ENCODE data around the gene LRRC32.
"Not testable (repeated sequence)": the region's sequence is repeated elsewhere in the genome, so short reads cannot be mapped to it uniquely, and the experiment has no call there.

Gene LRRC32

DNA sequence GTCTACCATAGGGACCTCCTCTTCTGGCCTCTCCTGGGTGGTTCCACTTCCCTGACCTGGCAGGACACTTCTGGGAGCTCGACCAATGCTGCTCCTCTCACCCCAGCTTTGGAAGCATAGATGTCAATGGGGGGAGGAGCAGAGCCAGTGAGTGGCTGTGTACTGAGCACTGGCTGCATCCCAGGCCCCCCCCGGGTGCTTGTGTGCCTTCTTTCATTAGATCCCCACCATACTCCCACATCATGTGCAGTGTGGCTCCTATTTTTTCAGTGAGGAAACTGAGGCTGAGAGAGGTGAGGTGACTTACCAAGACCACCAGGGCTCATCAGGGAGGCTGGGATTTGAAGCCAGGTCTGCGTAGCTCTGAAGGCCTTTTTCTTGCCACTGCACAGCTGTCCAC, 44.3 kb downstream of the LRRC32 start:
- no peak for DNase-seq

DNA sequence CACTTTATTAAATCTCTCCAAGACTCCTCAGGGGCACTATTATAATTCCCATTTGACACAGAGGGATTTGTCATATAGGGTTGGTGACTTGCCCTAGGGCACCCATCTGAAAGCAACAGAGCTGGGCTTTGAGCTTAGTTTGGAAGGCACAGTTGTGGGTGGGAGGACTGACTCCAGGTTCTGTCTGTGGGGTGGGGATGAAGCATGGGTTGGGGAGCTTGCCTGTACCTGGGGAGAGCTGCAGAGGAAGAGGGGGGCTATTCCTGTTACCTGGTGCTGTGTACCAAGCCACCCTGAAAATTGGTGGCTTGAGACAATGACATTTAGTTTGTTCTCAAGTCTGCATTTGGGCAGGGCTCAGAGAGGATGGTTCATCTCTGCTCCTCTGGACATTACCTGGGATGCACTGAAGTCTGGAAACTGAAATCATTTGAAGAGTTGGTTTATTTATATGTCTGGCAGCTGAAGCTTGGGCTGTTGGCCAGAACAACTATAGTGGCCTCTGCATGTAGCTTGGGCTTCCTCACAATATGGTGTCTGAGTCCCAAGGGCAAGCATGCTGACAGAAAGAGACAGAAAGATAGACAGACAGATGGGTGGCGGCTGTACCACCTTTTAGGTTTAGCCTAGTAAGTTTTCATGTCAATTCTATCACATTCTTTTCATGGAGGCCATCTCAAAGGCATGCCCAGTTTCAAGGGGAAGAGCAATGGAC, 44.9 kb downstream of the LRRC32 start:
- no peak for DNase-seq

DNA sequence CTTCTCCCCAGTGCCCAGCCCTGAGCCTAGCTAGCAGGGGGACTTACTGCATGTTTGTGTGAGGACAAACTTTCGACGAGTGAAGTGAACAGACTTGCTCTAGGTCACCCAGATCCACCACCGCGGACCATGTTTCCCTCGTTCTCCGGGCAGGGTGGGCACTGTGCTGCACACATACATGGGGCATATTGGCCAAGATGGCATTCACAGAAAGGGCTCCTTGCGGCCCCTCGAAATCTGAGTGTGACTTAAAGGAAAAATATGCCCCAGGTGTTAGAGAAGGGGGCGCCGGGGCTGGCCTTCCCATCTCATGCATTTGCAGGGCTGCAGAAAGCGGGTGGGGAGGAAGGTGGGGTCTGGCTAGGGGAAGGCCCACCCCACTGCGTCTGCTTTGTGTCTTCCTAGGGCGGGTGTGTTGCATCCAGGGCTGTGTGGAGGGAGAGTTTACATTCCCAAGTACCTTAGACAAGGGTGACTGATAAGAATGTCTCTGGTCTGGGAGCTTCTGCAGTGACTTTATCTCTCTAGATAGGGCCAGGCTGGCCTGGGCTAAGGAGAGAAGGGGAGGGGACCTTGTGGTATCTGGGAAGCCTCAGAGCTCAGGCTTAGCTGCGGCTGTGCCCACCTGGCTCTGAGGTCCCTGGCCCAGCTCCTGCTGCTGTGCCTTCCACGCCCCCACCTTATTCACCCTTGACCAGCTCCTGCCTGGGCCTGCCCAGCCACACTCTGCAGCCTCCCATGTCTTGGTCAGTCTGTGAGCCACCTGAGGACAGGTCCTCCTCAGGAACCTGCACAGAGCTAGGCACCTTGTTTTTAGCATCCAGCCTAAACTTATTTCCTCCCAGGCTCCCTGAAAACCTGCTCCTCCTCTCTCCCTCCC, 45.8 kb downstream of the LRRC32 start:
- DNase-seq = no peak

DNA sequence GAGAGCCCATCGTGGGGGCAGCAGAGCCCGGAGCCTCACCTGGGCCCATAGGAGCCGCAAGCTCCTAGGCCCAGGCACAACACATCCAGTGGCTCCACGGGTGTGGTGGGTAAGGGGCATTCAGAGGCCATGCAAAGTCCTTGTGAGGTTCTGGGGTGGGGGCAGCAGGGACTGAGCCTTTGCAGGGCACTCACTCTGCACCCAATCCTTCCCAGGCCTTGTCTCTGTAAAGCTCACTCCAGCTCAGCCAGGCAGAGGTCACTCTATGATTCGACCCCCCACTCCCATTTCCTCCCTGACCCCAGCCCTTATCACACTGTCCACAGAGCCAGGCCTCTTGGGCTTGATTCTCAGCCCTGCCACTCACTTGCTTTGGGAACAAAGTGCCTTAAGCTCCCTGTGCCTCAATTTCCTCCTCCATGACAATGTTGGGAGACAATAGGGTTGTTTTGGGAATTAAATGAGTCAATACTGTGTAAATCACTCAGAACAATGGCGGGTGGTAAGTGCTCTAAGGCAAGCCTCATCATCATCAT, 46.6 kb downstream of the LRRC32 start:
- no peak for DNase-seq

DNA sequence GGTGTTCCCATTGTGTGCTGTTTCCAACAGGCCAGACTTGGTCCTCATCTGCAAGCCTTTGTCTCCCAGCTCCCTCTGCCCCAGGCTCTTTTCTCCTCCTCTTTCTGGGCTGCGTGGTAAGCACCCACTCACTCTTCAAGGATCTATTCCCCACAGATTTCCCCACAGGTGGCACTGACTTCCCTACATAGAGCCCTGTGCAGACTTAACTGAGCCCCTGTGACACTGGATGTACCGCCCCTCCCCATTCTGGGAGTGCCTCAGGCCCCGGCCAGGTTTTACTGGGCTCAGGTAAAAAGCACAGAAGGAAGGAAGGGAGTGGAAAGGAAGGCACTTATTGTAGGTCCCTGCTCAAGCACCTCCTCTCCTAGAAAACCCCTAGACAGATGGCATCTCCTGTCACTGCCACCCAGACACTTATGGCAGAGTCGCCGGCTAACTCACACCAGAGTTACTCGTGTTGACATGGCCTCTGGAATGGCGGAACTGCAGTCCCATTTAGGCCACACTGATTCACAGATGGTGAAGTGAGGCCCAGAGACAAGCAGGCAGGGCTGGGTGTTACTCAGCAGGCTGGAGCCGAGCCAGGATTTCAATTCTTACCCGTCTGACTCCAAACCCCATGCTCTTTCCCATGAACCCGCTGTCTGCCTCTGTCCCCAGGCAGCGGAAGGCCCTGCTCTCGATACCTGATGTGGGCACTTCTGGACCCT, 47.2 kb downstream of the LRRC32 start:
- DNase-seq = no peak

DNA sequence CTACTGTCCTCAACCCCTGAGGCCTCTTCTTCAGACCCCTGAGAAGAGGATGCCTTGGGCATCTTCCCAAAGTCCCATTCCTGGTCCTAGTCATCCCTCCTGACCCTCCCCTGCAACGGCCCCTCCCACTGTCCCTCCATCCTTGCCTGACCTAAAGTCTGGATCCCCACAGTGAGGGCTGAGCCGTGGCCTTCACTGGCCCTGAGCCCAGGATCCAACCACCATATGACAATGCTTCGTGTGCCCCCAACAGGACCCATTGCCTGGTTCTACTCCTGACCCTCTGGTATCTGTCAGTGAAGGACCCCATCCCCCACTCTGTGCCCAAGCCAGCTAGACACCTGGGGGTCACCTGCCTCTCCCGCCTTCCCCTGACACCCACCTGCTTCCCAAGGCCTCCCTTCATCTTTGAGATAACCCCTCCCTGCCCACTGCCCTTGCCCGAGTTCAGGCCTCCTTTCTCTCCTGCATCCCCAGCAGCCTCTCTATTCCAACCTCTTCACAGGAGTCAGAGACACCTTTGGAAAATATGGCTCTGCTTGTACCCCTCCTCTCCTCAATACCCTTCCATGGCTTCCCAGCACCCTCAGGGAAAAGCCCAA, 48.0 kb downstream of the LRRC32 start:
- DNase-seq = no peak

DNA sequence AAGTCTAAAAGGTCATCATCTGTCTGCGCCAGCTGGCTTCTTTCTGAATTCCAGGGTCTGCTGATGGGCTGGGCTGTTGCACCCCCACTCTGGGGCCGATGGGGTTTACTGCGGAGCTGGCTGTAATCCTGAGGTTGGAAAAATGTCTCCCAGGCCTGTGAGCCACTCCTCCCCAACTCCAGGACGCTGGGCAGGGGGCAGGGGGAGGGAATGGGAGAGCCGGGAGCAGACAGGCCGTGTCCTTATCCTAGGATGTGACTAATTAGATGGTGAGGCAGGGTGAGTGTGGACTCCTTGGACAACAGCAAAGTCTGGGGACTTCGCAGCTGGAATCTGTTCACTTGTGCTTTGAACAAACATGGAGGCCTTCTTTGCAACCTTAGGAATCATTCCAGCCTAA, 48.7 kb downstream of the LRRC32 start:
- DNase-seq = no peak

DNA sequence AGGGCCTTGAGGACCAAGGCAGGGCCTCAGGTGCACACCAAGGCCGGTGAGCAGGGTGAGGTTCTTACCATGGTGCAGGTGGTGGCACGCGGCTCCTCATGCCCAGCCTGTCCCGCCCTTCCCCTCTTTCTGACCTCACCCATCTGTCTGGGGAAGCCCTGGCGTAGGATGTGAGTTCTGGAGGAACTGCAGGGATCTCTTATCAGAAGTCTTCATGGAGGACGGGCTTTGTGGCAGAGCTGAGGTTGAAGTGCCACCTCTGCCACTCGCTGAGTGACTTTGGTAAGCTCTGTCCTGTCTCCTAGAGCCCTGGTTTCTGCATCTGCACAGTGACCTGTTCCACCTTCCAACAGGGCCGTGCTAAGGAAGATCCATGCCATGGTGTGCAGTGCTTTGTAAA, 49.1 kb downstream of the LRRC32 start:
- DNase-seq = no peak

DNA sequence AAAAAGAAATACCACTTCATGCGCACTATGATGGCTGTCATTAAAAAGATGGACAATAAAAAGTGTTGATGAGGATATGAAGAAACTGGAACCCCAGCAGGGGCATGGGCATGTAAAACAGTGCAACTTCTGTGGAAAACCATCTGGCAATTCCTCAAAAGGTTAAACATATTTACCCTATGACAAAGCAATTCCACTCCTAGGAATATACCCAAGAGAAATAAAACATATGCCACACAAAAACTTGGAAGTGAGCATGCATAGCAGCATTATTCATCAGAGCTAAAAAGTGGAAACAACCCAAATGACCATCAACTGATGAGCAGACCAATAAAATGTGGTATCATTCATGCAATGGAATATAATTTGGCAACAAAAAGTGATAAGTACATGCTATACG, 50.1 kb downstream of the LRRC32 start:
- DNase-seq = no peak

DNA sequence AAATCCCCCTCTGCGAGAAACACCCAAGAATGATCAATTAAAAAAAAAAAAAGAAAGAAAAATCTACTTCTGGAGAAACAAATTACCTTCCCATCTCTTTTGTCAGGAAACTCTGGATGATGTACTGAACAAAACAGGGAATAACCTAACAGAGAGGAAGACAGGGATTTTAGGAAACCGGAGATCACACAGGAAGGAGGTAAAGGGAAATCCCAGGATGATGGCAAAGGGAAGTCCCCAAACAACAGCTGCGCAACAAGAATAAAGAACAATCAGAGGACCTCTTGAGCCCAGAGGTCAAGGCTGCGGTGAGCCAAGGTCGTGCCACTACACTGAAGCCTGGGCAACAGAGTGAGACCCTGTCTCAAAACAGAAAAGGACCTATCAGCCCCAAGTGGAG, 50.7 kb downstream of the LRRC32 start:
- not testable (repeated sequence) for DNase-seq

DNA sequence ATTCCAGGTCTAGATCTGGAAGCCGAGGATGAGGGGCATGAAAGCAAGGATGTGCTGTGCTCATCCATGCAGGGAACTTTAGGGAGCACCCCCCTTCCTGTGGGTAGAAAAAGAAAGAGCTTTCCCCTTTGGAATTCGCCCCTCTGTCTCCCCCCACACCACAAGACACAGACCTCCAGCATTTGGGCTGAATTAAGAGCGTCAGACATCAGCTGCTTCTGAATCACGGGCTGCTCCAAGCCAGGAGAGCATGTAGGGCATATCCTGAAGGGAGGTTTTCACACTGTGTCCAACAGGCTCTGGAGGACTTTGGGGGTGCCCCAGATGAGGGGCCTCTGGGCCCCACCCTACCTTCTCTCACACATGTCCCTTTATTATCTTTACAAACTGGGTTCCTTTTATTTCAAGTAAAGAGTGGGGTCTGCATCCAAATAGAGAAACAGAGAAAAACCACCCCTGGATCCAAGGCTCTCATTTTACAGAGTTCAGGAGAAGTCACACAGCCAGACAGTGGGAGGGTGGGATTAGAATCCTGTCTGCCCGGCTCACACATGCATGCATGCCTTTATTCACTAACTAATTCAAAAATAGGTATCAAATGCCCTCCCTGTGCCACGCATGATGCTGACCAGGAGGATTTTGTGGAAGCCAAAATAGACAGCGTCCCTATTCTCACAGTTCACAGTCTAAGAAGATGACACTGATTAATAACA, 52.8 kb downstream of the LRRC32 start:
- no peak for DNase-seq

DNA sequence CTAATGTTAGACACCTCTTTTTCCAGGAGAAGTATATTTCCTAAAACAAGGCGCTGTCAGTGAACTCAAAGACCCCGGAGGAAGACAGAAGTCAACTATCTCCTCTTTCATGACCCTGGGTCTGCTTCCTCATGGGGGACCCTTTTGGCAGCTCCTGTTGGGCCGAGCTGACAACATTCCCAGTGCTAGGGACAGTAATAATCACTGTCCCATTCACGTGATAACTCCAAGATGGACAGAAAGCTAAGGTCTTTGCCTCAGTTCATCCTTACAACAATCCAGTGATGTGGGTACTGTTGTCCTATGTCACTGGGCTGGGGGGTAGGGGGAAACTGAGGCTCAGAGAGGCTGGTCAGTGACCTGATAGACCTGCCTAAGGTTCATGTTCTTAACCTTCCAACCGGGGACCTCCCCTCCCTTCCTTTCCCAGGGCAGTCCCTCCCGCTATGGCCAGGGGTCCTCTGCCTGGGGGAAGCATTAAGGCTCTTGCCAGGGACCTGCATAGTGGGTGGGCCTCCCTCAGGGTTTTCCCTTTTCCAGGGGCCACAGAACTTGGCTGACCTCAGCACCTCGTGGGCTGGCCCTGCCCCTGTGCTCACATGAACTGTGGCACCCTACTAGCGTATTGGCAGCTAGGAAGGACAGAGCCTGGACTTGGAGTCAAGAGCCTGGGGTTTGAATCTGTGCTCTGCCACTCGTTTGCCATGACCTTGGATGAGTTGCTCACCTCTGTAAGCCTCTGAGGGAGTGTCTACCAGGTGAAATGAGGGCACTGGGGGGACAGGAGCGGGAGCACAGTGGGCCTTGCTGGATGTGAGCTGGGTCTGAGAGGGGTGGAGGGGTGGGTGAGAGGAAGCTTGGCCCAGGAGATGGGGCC, 53.6 kb downstream of the LRRC32 start:
- DNase-seq = no peak

DNA sequence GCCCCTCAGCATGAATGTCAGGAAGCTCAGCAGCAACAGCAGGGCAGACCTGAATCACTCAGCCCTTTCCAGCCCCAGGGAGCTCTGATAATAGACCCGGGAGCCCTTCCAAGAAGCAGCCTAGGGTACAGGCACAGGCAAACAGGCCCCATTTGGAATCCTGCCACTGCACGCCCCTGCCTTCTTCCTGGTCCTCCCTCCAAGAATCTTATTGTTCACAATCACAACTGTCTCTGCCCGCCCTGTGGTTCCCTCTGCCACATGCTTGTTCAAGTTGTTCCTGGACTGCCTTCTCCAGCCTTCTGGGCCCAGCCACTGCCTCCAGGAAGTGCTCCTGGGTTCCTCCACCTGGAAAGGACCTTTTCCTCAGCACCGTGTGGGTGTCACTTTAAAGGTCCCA, 54.6 kb downstream of the LRRC32 start:
- no peak for DNase-seq

DNA sequence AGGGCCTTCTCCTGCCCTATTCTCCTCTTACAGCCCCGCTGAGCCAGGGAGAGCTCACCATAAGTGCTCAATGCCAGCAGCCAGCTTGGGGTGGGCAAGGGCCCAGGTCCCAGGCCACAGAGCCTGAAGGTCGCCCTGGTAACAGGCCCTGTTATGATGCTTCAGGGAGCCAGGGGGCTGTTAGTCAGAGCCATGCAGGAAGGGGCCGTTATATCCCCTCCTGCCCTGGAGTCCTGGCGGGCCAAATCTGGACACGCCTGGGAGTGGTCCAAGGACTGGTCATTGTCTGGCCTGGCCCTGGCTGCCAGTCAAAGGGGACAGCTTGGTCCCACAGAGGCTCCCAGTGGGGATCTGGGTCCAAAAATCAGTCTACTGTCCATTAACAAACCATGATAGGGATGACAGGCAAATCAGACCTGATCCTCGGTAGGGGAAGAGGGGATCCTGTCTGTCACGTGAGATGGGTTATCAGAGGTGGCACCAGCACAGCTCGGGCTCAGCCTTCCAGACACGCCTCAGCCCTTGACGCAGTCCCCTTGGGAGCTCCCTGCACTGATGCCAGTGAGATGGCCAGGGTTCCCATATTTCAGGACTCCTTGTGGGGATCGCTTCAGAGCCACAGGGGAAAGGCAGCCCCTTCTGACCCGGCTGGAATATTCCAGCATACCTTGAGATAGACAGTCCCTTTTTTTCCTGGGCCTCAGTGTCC, 55.9 kb downstream of the LRRC32 start:
- no peak for DNase-seq

DNA sequence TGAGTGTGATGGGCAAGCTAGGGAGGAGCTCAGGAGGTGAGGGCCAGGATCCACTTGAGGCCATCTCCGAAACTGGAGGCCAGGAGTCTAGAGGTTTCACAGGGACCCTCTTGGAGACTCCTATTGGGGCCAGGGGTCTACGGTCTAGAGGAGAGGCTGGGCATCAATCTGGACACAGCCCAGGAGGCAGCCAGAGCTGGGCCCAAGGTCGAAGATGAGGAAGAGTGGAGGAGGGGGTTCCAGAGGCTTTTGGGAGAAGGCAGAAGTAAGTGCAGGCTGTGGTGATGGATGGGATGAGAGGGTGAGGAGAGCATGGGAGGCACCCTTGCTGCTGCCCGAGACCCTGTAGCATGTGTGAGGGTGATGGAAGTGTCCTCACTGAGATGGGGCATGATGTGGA, 56.6 kb downstream of the LRRC32 start:
- DNase-seq = no peak

DNA sequence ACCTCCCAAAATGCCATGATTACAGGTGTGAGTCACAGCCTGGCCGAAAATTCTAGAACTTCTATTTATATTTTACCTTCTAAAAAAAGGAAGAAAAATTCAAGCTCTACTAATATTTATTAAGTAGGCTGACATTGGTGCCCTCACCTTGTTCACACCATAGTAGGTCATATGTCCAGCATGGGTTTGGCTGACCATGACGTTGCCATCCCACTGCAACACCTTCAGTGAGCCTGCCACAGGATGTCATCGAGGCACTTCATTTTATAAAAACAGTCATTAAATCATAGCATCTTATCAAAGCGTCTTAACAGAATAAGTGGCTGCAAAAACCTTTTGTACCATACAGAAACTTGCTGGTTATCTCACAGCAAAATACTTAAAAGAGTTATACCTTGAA, 58.3 kb downstream of the LRRC32 start:
- no peak for DNase-seq

DNA sequence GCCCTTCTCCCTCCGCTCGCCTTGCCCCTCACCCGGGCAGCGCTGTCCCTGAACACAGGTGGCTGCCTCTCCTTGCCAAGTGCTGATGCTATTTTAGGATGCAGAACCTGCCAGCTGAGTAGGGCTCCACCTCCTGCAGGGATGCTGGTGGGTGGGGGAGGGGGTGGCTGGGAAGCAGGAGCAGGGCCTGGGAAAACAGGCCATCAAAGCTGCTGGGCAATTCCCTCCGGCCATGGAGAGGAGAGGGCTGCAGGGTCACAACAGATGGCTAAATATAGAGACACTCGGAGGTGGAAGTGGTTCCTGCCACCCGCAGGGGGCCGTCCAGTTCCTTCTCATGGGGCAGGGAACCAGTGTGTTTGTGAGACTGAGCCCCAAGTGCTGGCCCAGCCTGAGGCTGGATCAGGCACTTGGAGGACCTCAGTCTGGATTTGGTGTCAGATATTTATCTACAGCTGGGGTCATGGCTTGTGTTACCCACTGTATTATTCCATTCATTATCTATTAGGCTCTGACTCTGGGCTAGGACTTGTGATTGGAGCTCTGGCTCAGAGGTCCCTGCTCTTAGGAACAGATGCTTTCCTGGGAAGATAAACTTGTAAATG, 59.6 kb downstream of the LRRC32 start:
- no peak for DNase-seq

DNA sequence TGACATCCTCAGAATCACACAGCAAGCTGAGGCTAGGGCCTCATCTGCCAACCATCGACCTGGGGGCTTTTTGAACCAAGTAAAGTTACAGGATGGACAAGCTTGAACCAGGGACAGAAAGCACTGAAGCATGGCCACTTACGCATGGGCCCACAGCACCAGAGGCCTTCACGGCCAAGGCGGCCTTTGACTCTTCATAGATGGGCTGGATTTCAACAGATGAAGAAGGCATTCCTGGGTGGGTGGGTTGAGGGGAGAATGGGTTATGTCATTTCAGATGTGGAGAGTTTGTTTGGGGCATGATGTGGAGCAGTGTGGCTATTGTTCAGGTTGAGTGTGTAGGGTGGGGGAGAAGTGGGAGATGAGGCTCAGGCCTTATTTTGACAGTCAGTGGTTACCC, 60.2 kb downstream of the LRRC32 start:
- DNase-seq = no peak

DNA sequence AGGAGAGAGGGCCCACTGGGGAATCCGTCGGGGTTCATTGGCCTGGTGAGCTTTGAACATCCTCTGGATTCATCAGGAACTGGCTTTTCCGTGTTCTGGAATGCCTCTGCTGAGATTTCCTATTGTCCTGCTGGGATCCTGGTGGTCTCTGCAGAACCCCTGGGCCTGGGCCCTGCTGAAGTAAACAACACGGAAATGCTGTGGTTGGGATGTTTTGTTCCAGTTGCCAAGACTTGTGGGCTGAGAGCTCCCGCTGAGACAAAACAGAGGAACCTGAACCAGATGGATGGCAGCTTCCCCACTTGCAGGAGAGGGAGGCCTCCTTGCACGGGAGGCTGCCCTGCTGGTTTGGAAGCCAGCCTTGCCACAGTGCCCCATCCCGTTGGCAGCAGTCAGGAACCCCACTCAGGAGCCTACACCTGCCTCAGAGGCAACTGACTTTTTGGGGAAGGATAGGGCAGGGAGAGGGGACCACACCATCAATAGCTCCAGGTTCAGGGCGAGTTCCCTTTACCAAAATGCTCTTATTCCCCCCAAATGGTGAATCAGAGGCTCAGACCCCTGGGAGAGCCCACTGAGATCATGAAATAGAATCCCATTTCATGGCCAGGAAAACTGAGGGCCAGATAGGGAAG, 60.7 kb downstream of the LRRC32 start:
- DNase-seq = no peak

All from activated naive CD4-positive, alpha-beta T cell treated with Interleukin-2 at 50 U/mL for 16 hours (primary cell).